Neural progenitor cell (in vitro differentiated cells): Measurements from ENCODE around the gene CYP26A1. TPM values are rescaled to one million over a fixed set of nuclear protein-coding genes. Genes with fewer than 3 reads are reported as not detected.

Experiments used
- DNase-seq: peaks from one replicate; pipeline ENCODE4 v3.0.0-alpha.2; 2016; ENCODE audit warnings: low spot score
- H2AFZ ChIP-seq: fragments of 200-600 bp; sonication (generic); replicated peaks from 2 replicates; pipeline ENCODE4 v1.6.1; 2016; ENCODE audit warnings: antibody characterized with exemption
- H3F3A ChIP-seq: fragments of 200-600 bp; sonication (generic); 2 replicates; pipeline ENCODE4 v1.6.1; 2016; ENCODE audit warnings: antibody characterized with exemption, low read depth
- H3K27ac ChIP-seq: fragments of 200-600 bp; sonication (generic); 2 replicates; pipeline ENCODE4 v1.5.1; 2016; ENCODE audit warnings: mild to moderate bottlenecking
- H3K27me3 ChIP-seq: fragments of 200-600 bp; sonication (generic); 2 replicates; pipeline ENCODE4 v1.6.1; 2016; ENCODE audit warnings: mild to moderate bottlenecking, moderate library complexity
- H3K36me3 ChIP-seq: fragments of 200-600 bp; sonication (generic); 2 replicates; pipeline ENCODE4 v1.5.1; 2016
- H3K4me1 ChIP-seq: fragments of 200-600 bp; sonication (generic); 2 replicates; pipeline ENCODE4 v1.6.1; 2016; ENCODE audit warnings: mixed run types
- H3K4me2 ChIP-seq: fragments of 200-600 bp; sonication (generic); 2 replicates; pipeline ENCODE4 v1.6.1; 2016
- H3K4me3 ChIP-seq: fragments of 200-600 bp; sonication (generic); 2 replicates; pipeline ENCODE4 v1.5.1; 2016
- H3K79me2 ChIP-seq: fragments of 200-600 bp; sonication (generic); 2 replicates; pipeline ENCODE4 v1.6.1; 2016; ENCODE audit warnings: low read depth
- H3K9ac ChIP-seq: fragments of 200-600 bp; sonication (generic); 2 replicates; pipeline ENCODE4 v1.6.1; 2016
- H3K9me3 ChIP-seq: fragments of 200-600 bp; sonication (generic); 2 replicates; pipeline ENCODE4 v1.5.1; 2016; ENCODE audit warnings: low read depth
- H4K20me1 ChIP-seq: fragments of 200-600 bp; sonication (generic); 2 replicates; pipeline ENCODE4 v1.6.1; 2016; ENCODE audit warnings: low read depth
- H3K27ac Mint-ChIP-seq: 3 replicates; pipeline ENCODE4 v1.8.0; 2021; ENCODE audit warnings: mixed read lengths
- H3K27me3 Mint-ChIP-seq: 2 replicates; pipeline ENCODE4 v1.8.0; 2022; ENCODE audit warnings: low read depth, mild to moderate bottlenecking, inconsistent platforms, moderate library complexity, mixed read lengths; ENCODE audit not compliant: insufficient read depth
- H3K36me3 Mint-ChIP-seq: 3 replicates; pipeline ENCODE4 v1.8.0; 2021; ENCODE audit warnings: mixed read lengths
- H3K4me1 Mint-ChIP-seq: 3 replicates; pipeline ENCODE4 v1.8.0; 2021; ENCODE audit warnings: mixed read lengths
- H3K4me3 Mint-ChIP-seq: 3 replicates; pipeline ENCODE4 v1.8.0; 2021; ENCODE audit warnings: mild to moderate bottlenecking, moderate library complexity, mixed read lengths
- H3K9me3 Mint-ChIP-seq: 3 replicates; pipeline ENCODE4 v1.8.0; 2020; ENCODE audit warnings: mixed read lengths
- CTCF ChIP-seq: fragments of 200-600 bp; sonication (generic); IDR thresholded peaks from 2 replicates; pipeline ENCODE4 v1.5.1; 2017; ENCODE audit warnings: antibody characterized with exemption, mild to moderate bottlenecking
- EZH2 ChIP-seq: fragments of 200-600 bp; sonication (generic); IDR thresholded peaks from 2 replicates; pipeline ENCODE4 v1.6.1; 2017; ENCODE audit warnings: antibody characterized with exemption, mild to moderate bottlenecking, moderate library complexity
- EZH2phosphoT487 ChIP-seq: fragments of 200-600 bp; sonication (generic); IDR thresholded peaks from 2 replicates; pipeline ENCODE4 v1.6.1; 2017; ENCODE audit warnings: antibody characterized with exemption
- total RNA-seq: library from RNA; depleted of rRNA; stranded (reverse); fragments of >200 nt; gene quantifications from 2 replicates; pipeline ENCODE4 v1.2.3, GENCODE V29; 2015; ENCODE audit warnings: low replicate concordance

Gene CYP26A1
- total RNA-seq, 1 donor from 2014 or later = 6.7 TPM

DNA sequence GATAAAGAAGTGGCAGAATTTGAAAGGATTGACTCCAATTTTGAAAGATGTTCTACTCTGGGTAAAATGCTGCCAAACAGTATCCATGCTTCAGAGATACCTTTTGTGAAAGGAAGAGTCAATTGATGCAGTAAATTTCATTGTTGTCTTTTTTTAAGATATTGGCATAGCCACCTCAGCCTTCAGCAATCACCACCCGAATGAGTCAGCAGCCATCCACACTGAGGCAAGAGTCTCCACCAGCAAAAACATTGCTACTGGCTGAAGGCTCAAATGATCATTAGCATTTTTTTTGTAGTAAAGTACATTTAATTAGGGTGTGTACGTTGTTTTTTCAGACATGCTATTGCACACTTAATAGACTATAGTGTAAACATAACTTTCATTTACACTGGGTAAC, 44.8 kb upstream of the CYP26A1 start:
- Histone ChIP-seq H3K9ac (no peak overlapping the region), H3K4me2 (no peak overlapping the region), H4K20me1 (no peaks in the 10 kb centered on the region), H3K79me2 (no peaks in the 10 kb centered on the region), H3K36me3 (no peaks in the 10 kb centered on the region), H2AFZ (no peak overlapping the region), H3K4me1 (peaks cover 7% of the 10 kb centered on the region), H3K27ac (no peak overlapping the region), H3F3A (no peaks in the 10 kb centered on the region), H3K9me3 (no peaks in the 10 kb centered on the region), H3K27me3 (no peaks in the 10 kb centered on the region), H3K4me3 (no peak overlapping the region)
- no peaks in the 10 kb centered on the region for H3K27me3 Mint-ChIP-seq
- TF ChIP-seq EZH2 (no peak), CTCF (no peak), EZH2phosphoT487 (no peak)
- H3K4me3 Mint-ChIP-seq = no peak overlapping the region
- H3K9me3 Mint-ChIP-seq = peaks cover 7% of the 10 kb centered on the region
- H3K27ac Mint-ChIP-seq = no peak overlapping the region
- H3K36me3 Mint-ChIP-seq = peaks cover 13% of the 10 kb centered on the region
- DNase-seq = no peak
- H3K4me1 Mint-ChIP-seq = no peaks in the 10 kb centered on the region

GRCh38 chr10:93030409-93030808, 43.3 kb upstream of the CYP26A1 start:
- H3K36me3 ChIP-seq = no peaks in the 10 kb centered on the region
- no peaks in the 10 kb centered on the region for H3K79me2 ChIP-seq
- H3K4me1 ChIP-seq = peaks cover 18% of the 10 kb centered on the region
- no peak overlapping the region for H2AFZ ChIP-seq
- peaks cover 7% of the 10 kb centered on the region for H3K9me3 Mint-ChIP-seq
- no peaks in the 10 kb centered on the region for H4K20me1 ChIP-seq
- TF ChIP-seq CTCF (no peak), EZH2 (no peak), EZH2phosphoT487 (no peak)
- no peaks in the 10 kb centered on the region for H3K27me3 Mint-ChIP-seq
- no peaks in the 10 kb centered on the region for H3F3A ChIP-seq
- H3K9ac ChIP-seq = no peak overlapping the region
- H3K4me3 ChIP-seq = no peak overlapping the region
- no peaks in the 10 kb centered on the region for H3K27me3 ChIP-seq
- H3K36me3 Mint-ChIP-seq = peaks cover 13% of the 10 kb centered on the region
- no peak overlapping the region for H3K4me2 ChIP-seq
- H3K4me1 Mint-ChIP-seq = no peaks in the 10 kb centered on the region
- H3K27ac Mint-ChIP-seq = no peak overlapping the region
- H3K4me3 Mint-ChIP-seq = no peak overlapping the region
- H3K27ac ChIP-seq = no peak overlapping the region
- DNase-seq = no peak
- no peaks in the 10 kb centered on the region for H3K9me3 ChIP-seq

- no peak overlapping the region for H3K4me3 ChIP-seq
- Mint-ChIP-seq H3K9me3 (peaks cover under 1% of the 10 kb centered on the region), H3K4me3 (no peak overlapping the region), H3K4me1 (no peaks in the 10 kb centered on the region), H3K27me3 (no peaks in the 10 kb centered on the region), H3K36me3 (peaks cover 8% of the 10 kb centered on the region), H3K27ac (no peak overlapping the region)
- no peaks in the 10 kb centered on the region for H3K9me3 ChIP-seq
- no peak for TF ChIP-seq EZH2phosphoT487
- no peak for TF ChIP-seq EZH2
- no peak for TF ChIP-seq CTCF
- H3K9ac ChIP-seq = no peak overlapping the region
- H3F3A ChIP-seq = no peaks in the 10 kb centered on the region
- H3K36me3 ChIP-seq = no peaks in the 10 kb centered on the region
- no peaks in the 10 kb centered on the region for H3K27me3 ChIP-seq
- H3K27ac ChIP-seq = no peak overlapping the region
- no peaks in the 10 kb centered on the region for H3K79me2 ChIP-seq
- no peak overlapping the region for H2AFZ ChIP-seq
- H3K4me2 ChIP-seq = no peak overlapping the region
- DNase-seq = no peak
- H3K4me1 ChIP-seq = peaks cover 18% of the 10 kb centered on the region
- H4K20me1 ChIP-seq = no peaks in the 10 kb centered on the region
These were observed 41.4 kb upstream of the CYP26A1 start for GRCh38 chr10:93032105-93032808.
